HK-2 (cell line): Measurements from ENCODE around the gene CCDC146.
"Not testable (repeated sequence)": the region's sequence is repeated elsewhere in the genome, so short reads cannot be mapped to it uniquely, and the experiment has no call there.

Experiments used
- DNase-seq: peaks from one replicate; pipeline ENCODE4 v3.0.0-alpha.2; 2018; ENCODE audit not compliant: unreplicated experiment

The CCDC146 gene

DNA sequence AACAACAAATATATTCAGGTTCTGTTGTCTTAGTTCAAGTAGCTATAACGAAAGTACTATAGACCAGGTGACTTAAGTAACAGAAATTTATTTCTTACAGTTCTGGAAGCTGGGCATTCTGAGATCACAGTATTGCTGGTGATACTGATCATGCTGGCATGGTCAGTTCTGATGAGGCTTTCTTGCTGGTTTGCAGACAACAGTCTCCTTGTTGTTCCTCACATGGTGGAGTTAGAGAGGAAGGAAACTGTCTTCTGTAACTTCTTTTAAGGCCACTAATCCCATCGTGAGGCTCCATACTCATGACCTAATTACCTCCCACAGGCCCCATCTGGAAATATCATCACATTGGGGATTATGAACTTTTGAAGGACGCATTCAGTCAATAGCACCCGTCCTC, 17.9 kb downstream of the CCDC146 start:
- not testable (repeated sequence) for DNase-seq

DNA sequence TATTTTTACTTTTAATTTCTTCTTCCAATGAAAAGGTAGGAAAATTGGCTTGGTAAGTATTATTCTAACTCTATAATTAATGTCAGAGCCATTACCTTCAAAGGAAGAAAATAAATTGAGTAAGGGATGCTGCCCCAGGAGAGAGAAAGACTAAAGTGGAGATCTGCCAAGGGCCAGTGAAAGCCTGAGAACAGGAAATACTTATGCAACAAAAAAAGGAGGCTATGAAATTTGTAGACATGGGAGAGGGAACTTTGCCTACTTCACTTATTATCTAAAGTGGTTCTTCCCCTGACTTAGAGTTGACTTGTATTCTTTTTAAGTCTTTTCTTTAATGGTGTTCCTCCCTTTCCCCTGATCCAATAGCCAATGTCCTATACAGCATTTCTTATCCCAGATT, 29.8 kb downstream of the CCDC146 start:
- not testable (repeated sequence) for DNase-seq

DNA sequence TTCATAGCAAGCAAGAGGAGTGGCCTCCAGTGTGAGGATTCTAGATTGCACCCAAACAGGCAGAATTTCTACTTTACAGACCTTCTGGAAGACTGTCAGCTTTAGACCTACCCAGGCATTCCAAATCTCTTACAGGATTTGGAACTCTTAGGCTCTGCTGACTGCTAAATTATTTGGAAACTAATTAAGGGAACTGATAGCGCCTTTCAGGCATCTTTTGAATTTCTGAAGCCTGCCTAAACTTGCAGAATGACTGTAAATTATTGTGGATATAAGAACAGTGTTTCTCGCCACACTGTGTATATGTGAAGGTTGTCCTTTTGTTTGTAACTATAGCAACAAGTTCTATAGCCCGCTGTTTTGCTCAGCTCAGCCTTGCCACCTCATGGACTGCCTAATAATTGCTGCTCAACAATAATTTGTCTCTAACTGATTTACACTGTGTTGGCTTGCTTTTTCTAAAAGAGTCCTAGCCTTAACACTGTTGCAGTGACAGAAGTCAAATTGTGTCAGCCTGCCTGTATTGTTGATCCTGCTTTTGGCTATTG, 32.6 kb downstream of the CCDC146 start:
- DNase-seq = not testable (repeated sequence)

GRCh38 chr7:77155601-77156377, 33.4 kb downstream of the CCDC146 start:
- not testable (repeated sequence) for DNase-seq

- not testable (repeated sequence) for DNase-seq
Measured at GRCh38 chr7:77157034-77157433, 34.6 kb downstream of the CCDC146 start.

GRCh38 chr7:77157446-77157845, 35.0 kb downstream of the CCDC146 start:
- no peak for DNase-seq

DNA sequence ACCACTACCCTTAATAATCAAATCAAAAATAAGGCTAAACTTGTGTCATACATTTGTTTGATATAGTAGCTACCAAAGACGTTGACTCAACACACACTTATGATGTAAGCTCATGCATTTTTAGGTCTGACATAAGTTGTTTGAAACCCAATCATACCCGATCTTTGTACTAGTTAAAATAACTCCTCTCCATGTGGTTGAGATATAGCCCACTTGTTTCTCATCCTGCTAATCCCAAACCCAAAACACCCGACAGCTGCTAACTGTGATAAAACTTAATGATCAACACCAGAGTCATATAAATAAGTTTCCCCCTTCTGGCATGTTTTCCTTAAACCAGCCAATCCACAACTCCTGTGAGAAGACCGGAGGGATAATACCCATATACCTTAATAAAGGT, 48.7 kb downstream of the CCDC146 start:
- DNase-seq = not testable (repeated sequence)

DNA sequence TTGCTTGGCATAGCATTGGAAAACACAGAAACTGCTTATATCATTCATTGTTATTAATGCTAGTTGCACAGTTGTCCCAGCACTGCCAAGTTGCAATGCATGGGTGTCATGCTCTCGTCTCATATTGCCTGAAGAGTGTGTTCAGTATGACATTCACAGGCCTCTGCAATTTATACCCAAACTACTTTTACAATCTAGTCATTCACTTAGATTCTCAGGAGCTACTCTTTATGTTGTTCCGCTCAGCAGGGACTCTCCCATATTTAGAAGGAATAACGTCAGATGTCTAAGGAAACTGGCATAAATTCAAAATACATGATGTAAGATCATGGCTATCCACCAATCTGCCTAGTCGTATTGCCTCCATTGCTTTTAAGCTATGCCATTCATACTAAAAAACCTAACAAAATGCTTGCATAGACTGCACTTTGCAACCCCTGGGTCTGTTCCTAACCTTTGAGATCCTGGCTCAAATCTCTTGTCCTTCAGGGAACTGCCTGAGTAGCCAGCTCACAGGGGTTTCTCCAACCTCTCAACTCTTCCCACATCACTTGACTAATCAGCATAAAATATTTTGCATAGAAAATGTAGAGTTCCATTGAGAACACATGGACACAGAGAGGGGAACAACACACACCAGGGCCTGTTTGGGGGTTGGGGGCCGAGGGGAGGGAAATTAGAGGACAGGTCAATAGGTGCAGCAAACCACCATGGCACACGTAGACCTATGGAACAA, 50.2 kb downstream of the CCDC146 start:
- not testable (repeated sequence) for DNase-seq

DNA sequence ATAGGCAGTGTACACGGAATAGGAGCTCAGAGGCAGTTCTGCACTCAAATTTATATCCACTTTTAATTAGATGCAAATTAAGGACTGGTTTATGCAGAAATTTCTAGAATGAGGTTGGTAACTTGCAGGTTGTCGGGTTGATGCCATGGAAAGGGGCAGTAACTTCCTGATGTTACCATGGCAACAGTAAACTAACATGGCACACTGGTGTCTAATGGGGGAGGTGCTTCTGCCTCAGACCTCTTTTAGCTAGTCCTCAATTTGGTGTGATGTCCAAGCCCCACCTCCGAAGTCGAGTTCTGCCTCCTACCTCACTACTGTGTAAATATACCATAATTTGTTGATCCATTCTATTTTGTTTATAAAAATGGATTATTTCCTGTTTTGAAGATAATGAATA, 52.0 kb downstream of the CCDC146 start:
- not testable (repeated sequence) for DNase-seq

- not testable (repeated sequence) for DNase-seq
Measured at GRCh38 chr7:77175274-77175800, 52.9 kb downstream of the CCDC146 start.

DNA sequence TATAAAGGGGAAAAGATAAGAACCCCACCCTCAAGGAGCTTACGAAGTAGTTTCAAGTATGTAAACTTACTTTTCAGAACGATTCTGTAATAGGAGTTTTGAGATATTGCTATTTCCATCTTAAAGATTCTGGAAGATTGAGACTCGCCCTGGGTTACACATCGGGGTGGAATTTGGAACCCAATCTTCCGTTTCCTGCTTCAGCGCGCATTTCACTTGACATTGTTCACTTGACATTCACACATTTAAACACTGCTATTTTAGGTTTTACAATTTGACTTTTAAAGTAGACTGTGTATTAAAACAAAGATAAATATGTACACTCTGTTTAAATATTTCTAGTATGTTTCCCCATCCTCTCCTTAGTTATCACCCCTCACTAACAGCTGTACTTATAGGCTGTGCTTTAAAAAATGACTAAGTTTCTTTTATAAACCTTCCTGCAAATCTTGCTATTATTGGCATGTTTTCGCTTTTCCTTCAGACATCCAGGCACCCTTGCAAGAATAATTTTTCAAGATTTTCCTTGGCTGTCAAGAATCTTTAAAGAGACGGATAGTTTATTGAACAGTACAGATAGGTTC, 55.0 kb downstream of the CCDC146 start:
- not testable (repeated sequence) for DNase-seq

- DNase-seq = not testable (repeated sequence)
Measured at GRCh38 chr7:77178024-77178423, 55.6 kb downstream of the CCDC146 start.

GRCh38 chr7:77181015-77181595, 58.7 kb downstream of the CCDC146 start:
- no peak for DNase-seq

DNA sequence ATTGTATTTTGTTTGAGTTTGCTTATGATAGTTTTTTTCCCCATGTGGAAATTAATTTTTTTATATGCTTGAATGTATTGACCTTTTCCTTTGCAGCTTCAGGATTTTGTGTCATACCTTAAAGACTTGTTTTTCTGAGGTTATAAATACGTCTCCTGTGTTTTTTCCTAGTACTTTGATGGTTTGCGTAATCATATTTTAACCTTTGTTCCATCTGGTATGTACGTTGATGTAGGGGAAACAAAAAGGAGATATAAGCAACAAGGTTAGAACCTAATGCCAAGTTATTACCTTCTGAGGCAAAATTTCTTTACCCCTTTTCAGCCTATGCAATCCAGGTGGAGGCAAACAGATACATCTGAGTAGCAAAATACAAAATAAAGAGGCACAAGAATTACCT, 59.3 kb downstream of the CCDC146 start:
- no peak for DNase-seq

DNA sequence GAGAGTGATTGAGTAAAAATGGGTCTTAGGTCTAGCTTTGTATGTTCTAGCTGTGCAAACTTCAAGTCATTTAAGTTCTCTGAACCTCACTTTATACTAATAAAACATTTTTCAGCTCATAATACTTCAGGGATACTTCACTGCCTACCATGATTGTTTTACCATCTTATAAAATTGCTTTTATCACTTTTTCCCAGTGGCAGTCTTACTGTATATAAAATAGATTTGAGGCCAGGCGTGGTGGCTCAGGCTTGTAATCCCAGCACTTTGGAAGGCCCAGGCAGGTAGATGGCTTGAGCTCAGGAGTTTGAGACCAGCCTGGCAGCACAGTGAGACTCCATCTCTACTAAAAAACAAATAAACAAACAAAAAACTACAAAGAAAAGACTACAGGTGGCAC, 59.8 kb downstream of the CCDC146 start:
- DNase-seq = no peak

DNA sequence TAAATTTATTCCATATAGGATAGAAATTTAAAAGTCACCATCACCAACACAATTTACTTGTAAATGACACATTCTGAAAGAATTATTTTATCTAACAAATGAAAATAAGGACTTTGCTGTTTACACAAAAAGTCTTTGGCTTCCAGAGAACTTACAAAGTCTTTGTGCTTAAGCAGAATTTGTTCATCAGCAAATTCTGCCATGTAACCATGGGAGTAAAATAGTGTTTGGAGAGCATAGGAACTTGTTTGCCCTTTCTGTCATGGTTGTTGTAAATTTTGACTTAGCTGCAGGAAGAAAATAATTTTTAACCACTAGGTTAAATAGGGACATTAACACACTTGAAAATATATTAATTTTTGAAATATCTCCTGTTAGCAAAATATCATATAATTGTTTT, 62.0 kb downstream of the CCDC146 start:
- DNase-seq = no peak

DNA sequence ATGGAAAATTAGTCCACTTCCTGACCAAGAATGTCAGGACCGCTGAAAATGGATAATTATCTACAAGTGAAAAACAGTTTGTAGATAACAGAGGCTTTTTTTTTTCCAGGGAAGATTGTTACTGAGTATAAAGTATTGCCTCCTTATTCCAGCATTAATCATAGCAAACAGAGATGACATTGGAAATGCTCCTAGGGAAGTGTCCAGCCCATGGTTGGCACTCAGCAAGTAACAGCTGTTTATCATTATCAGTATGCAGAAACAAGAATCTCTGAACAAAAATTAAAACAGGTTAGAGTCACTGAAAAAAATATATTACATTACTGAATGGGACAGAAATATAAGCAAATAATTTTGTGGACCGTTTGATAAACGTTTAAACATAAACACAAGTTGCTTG, 62.6 kb downstream of the CCDC146 start:
- DNase-seq = no peak

GRCh38 chr7:77185866-77186265, 63.5 kb downstream of the CCDC146 start:
- DNase-seq = no peak

GRCh38 chr7:77188731-77189437, 66.5 kb downstream of the CCDC146 start:
- no peak for DNase-seq

DNA sequence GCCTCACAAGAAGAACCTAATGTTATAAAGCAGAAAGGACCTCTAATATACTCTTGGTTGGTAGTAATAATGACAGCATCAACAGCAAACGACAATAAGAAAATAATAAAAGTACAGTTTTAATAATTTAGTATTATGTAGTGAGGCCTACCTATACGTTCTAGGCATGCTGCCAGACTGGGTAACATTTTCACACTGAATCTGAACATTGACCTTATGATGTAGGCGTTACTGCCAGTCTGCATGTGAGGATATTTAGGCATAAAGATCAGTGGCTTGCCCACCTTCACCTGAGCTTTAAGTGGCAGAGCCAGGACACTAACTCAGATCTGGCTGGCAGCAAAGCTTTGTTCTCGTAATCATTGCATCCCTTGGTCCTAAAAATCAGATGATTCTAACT, 74.7 kb downstream of the CCDC146 start:
- DNase-seq = no peak
